H1 (cell line): ENCODE measurements around the gene NARS2.

Experiments
- BACH1 ChIP-seq: IDR thresholded peaks from 2 replicates; pipeline ENCODE4 v1.6.1; 2012; ENCODE audit warnings: low read length, improper control_type of control experiment
- BCL11A ChIP-seq, 2 experiments: IDR thresholded peaks; one replicate each; pipeline ENCODE4 v1.6.1; 2011; ENCODE audit warnings: low read depth in 2 of 2, low read length in 2 of 2, mild to moderate bottlenecking in 2 of 2
- JUND ChIP-seq: IDR thresholded peaks from 2 replicates; pipeline ENCODE4 v1.6.1; 2011; ENCODE audit warnings: mild to moderate bottlenecking, improper control_type of control experiment, low read length
- MAFK ChIP-seq: IDR thresholded peaks from 2 replicates; pipeline ENCODE4 v1.6.1; 2012; ENCODE audit warnings: low read depth, mild to moderate bottlenecking, improper control_type of control experiment, low read length
- POLR2A ChIP-seq, 2 experiments: IDR thresholded peaks; 1 replicate in 1 of 2; 2 replicates in 1 of 2; pipeline ENCODE4 v1.6.1; 2011; ENCODE audit warnings: low read depth in 2 of 2, low read length in 2 of 2, mild to moderate bottlenecking in 2 of 2; ENCODE audit errors: control extremely low read depth in 1 of 2
- SIX5 ChIP-seq: IDR thresholded peaks from 2 replicates; pipeline ENCODE4 v1.6.1; 2011; ENCODE audit warnings: mild to moderate bottlenecking, low read depth, low read length
- SP1 ChIP-seq: IDR thresholded peaks from 2 replicates; pipeline ENCODE4 v1.6.1; 2011; ENCODE audit warnings: low read depth, low read length
- TAF1 ChIP-seq: IDR thresholded peaks from 2 replicates; pipeline ENCODE4 v1.6.1; 2011; ENCODE audit warnings: mild to moderate bottlenecking, low read depth, low read length
- TF ChIP-seq, protein P1 (sequence below), 3 experiments: IDR thresholded peaks; 1 replicate in 2 of 3; 2 replicates in 1 of 3; pipeline versions ENCODE4 v1.5.1 to v1.6.1; 2011; ENCODE audit warnings: low read length in 3 of 3, mild to moderate bottlenecking in 3 of 3, inconsistent platforms in 2 of 3, low read depth in 1 of 3, moderate library complexity in 1 of 3; ENCODE audit not compliant: insufficient read depth in 1 of 3; ENCODE audit errors: control extremely low read depth in 1 of 3

DNA sequence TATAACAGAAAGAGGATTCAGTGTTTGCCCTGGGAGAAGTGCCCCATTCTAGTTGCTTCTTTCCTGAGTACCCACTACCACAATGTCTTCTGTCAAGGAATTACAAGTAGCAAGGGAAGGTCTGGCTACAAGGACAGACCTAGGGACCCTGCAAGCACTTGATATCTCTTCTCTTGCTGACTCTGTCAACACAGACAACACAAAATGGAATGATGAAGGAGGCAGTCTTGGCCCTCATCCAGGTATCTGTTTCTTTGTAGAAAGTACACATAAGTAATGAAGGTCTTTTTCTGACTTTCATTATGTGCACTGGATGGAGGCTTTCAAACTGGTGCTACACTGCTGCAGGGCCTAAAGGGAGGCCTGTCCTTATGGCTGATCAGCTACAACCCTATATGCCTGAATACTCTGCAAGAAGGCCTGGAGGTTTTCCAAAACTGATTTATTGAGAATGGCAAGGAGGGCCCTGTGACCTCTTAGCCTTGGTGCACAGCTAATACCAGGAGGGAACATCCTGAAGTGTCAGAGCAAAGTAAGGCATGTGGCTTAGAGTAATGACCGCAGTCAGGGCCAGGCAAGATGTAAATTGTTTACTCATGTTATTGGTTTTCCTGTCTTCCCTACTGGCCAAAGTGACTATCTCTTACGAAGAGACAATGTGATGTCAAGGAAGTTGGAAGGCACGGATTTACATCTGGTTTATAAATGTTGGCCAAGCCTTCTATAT is 188.3 kb downstream of the NARS2 start:
- TF ChIP-seq SIX5 (no peak), POLR2A (IDR thresholded peaks at IDR 0.05; ENCODE audit: control extremely low read depth in 1 of 2, low read depth in 2 of 2, low read length in 2 of 2) (no peak), BACH1 (no peak), JUND (no peak), SP1 (no peak), TAF1 (no peak), BCL11A (IDR thresholded peaks at IDR 0.05; ENCODE audit: low read depth in 2 of 2, low read length in 2 of 2) (no peak), MAFK (no peak)
- TF ChIP-seq, protein P1, sequence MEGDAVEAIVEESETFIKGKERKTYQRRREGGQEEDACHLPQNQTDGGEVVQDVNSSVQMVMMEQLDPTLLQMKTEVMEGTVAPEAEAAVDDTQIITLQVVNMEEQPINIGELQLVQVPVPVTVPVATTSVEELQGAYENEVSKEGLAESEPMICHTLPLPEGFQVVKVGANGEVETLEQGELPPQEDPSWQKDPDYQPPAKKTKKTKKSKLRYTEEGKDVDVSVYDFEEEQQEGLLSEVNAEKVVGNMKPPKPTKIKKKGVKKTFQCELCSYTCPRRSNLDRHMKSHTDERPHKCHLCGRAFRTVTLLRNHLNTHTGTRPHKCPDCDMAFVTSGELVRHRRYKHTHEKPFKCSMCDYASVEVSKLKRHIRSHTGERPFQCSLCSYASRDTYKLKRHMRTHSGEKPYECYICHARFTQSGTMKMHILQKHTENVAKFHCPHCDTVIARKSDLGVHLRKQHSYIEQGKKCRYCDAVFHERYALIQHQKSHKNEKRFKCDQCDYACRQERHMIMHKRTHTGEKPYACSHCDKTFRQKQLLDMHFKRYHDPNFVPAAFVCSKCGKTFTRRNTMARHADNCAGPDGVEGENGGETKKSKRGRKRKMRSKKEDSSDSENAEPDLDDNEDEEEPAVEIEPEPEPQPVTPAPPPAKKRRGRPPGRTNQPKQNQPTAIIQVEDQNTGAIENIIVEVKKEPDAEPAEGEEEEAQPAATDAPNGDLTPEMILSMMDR (IDR thresholded peaks at IDR 0.05; ENCODE audit: control extremely low read depth in 1 of 3, insufficient read depth in 1 of 3, low read depth in 1 of 3, low read length in 3 of 3) = no peak
